Astrocyte of the hippocampus (primary cell): ENCODE measurements around the gene DAPK3.

ENCODE experiments used
- DNase-seq: peaks from one replicate; pipeline ENCODE4 v3.0.0; 2011; ENCODE audit warnings: low read depth, low spot score

Gene DAPK3

DNA sequence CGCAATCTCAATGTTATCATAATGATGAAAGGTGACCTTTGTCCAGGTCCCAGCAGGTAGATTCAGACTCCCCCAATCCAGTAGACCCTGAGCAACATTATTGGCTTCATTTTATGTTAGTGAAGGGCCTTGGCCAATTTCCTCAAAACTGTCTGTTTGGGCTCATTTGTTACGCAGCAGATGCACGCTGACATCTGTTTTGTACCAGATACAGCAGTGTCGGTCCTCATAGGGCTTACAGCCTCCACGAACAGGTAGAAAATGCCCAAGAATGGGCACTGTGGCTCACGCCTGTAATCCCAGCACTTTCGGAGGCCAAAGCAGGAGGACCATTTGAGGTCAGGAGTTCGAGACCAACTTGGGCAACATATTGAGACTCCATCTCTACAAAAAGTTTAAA, 51.1 kb downstream of the DAPK3 start:
- DNase-seq: no peak

DNA sequence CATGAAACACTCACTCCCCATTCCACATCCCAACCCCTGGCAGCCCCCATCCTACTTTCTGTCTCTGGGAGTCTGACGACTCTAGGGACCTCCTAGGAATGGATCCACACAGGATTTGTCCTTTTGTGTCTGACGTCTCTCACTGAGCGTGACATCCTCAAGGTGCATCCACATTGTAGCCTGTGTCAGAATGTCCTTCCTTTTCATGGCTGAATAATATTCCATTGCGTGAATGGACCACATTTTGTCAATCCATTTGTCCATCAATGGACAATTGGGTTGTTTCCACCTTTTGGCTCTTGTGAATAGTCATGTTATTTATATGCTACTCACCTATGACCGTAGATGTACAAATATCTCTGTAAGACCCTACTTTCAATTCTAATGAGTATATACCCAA, 54.9 kb downstream of the DAPK3 start:
- no peak for DNase-seq

DNA sequence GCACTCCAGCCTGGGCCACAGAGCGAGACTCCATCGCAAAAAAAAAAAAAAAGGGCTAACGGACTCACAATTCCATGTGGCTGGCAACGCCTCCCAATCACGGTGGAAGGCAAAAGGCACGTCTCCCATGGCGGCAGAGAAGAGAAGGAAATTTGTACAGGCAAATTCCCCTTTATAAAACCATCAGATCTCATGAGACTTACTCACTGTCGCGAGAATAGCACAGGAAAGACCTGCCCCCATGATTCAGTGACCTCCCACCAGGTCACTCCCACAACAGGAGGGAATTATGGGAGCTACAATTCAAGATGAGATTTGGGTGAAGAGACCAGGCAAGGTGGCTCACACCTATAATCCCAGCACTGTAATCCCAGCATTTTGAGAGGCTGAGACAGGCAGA, 56.7 kb downstream of the DAPK3 start:
- no peak for DNase-seq

DNA sequence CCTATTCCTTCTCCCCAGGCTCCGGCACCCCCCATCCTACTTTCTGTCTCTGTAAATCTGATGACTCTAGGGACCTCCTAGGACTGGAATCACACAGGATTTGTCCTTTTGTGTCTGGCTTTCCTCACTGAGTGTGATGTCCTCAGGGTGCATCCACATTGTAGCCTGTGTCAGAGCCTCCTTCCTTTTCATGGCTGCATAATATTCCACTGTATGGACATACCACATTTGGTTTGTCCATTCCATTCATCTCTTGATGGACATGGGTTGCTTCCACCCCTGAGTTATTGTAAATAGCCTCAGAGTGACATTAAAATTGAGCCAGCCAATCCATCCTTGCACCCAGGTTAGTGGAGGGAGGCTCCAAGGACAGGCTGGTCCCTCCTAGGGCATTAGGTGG, 60.8 kb downstream of the DAPK3 start:
- no peak for DNase-seq
